Large intestine (tissue), 3 donors: ENCODE results near the gene RABL2A. TPM values are rescaled to one million over a fixed set of nuclear protein-coding genes. Genes with fewer than 3 reads are reported as not detected.
"Not testable (repeated sequence)": the region's sequence is repeated elsewhere in the genome, so short reads cannot be mapped to it uniquely, and the experiment has no call there.

Experiments
- DNase-seq, 2 donors: peaks; one replicate each; pipeline versions ENCODE4 v3.0.0 to v3.0.0-alpha.2; 2013
- H3K27ac ChIP-seq: one replicate; pipeline ENCODE4 v1.5.1; 2013; ENCODE audit warnings: low read length
- H3K27me3 ChIP-seq: 2 replicates; pipeline ENCODE4 v1.6.1; 2013; ENCODE audit warnings: low read length; ENCODE audit not compliant: control insufficient read depth, insufficient read depth
- H3K36me3 ChIP-seq: 2 replicates; pipeline ENCODE4 v1.6.1; 2013; ENCODE audit warnings: low read length; ENCODE audit not compliant: control insufficient read depth, insufficient read depth
- H3K4me1 ChIP-seq: one replicate; pipeline ENCODE4 v1.6.1; 2013; ENCODE audit warnings: low read length; ENCODE audit not compliant: control insufficient read depth, insufficient read depth
- H3K4me3 ChIP-seq: one replicate; pipeline ENCODE4 v1.5.1; 2013; ENCODE audit warnings: low read length
- H3K9me3 ChIP-seq: one replicate; pipeline ENCODE4 v1.6.1; 2013; ENCODE audit warnings: mild to moderate bottlenecking, low read depth, low read length, moderate library complexity; ENCODE audit not compliant: control insufficient read depth
- WGBS: methylation state at CpG from one replicate; pipeline ENCODE4 v1.1.5; 2013; ENCODE audit warnings: low lambda C conversion rate; ENCODE audit not compliant: insufficient coverage; 5-methylcytosine and 5-hydroxymethylcytosine counted together
- polyA plus RNA-seq: library from polyadenylated mRNA; unstranded; fragments of 120-200 nt; gene quantifications from one replicate; pipeline ENCODE4 v1.2.1, GENCODE V29; 2013

Gene RABL2A
- polyA plus RNA-seq, 1 donor, result 35.8 TPM

- H3K4me3 ChIP-seq, H3K27ac ChIP-seq, H3K36me3 ChIP-seq, H3K27me3 ChIP-seq, DNase-seq, H3K4me1 ChIP-seq, H3K9me3 ChIP-seq: not testable (repeated sequence)
- WGBS, result no CpG with 5 or more reads among the region's 3 CpGs
Observed at GRCh38 chr2:113652599-113652998, 25.5 kb downstream of the RABL2A start.

GRCh38 chr2:113656031-113656624 lies 29.1 kb downstream of the RABL2A start:
- not testable (repeated sequence) for H3K4me1 ChIP-seq, DNase-seq, H3K36me3 ChIP-seq, H3K27ac ChIP-seq, H3K9me3 ChIP-seq, H3K27me3 ChIP-seq, H3K4me3 ChIP-seq
- WGBS, result no CpG with 5 or more reads among the region's 27 CpGs

GRCh38 chr2:113657735-113658134 lies 30.7 kb downstream of the RABL2A start:
- H3K27me3 ChIP-seq, H3K36me3 ChIP-seq, H3K4me1 ChIP-seq, H3K27ac ChIP-seq, H3K9me3 ChIP-seq, DNase-seq, H3K4me3 ChIP-seq: not testable (repeated sequence)
- no CpG with 5 or more reads among the region's 17 CpGs for WGBS

DNA sequence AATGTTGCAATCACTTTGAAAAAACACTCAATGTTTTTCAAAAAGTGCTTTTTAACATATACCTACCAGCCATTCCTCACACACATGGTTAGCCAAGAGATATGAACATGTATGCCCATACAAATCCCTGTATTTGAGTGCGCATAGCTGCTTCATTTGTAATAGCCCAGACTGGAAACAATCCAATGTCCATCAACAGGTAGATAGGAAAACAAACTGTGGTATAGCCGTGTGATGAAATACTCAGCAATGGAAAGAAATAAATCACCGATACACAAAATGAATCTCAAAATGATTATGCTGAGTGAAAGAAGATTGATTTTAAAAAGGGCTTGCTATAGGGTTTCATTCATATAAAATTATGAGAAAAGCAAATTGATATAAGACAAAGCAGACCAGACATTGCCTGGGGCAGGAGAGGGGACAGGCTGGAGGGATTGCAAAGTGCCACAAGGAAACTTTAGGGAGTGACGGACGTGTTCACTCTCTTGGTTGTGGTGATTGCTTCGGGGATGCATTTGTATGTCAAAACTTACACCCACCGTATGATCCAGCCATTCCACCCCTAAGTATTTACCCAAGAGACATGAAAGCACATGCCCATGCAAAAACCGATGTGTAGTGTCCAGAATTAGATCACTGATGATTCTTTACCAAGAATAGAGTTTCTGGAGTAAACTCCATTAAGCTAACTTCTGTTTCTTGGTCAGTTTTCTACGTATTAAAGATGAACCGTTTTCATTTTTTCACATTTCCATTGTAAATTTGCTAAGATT lies 36.4 kb downstream of the RABL2A start:
- not testable (repeated sequence) for H3K36me3 ChIP-seq, H3K4me1 ChIP-seq, H3K27ac ChIP-seq, H3K4me3 ChIP-seq, H3K9me3 ChIP-seq, H3K27me3 ChIP-seq, DNase-seq
- WGBS, result no CpG with 5 or more reads among the region's 10 CpGs

GRCh38 chr2:113664761-113665533 lies 37.9 kb downstream of the RABL2A start:
- H3K9me3 ChIP-seq, H3K27me3 ChIP-seq, H3K27ac ChIP-seq, H3K4me1 ChIP-seq, H3K36me3 ChIP-seq, DNase-seq, H3K4me3 ChIP-seq: not testable (repeated sequence)
- WGBS, result no CpG with 5 or more reads among the region's 6 CpGs

- not testable (repeated sequence) for H3K4me1 ChIP-seq, H3K36me3 ChIP-seq, H3K4me3 ChIP-seq, H3K9me3 ChIP-seq, H3K27me3 ChIP-seq, DNase-seq, H3K27ac ChIP-seq
- WGBS, result no CpG with 5 or more reads among the region's 21 CpGs
Observed at GRCh38 chr2:113669013-113669412, 41.9 kb downstream of the RABL2A start.

- Histone ChIP-seq H3K27me3 (no peaks in the 10 kb centered on the region), H3K4me3 (no peak overlapping the region), H3K27ac (no peak overlapping the region), H3K36me3 (no peaks in the 10 kb centered on the region), H3K4me1 (no peaks in the 10 kb centered on the region), H3K9me3 (no peaks in the 10 kb centered on the region)
- DNase-seq, result no peak
- WGBS, result no CpG with 5 or more reads among the region's 7 CpGs
Observed at GRCh38 chr2:113672326-113672932, 45.4 kb downstream of the RABL2A start.

DNA sequence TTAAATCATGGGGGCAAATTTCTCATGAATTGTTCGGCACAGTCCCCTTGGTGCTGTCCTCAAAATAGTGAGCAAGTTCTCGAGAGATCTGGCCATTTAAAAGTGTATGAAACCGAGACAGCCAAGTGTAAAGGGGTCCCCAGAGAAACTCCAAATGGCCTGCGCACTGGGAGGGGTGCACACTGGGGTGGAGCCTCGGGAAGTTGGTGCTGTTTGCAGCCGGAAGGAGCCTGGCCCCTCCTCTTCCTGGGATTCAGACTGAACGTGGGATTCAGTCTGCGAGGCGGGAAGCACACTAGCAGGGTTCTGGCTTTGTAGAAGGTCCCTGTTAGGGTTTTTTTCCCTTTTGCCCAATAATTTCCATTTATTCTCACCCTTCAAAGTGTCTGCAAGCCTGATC lies 48.8 kb downstream of the RABL2A start:
- no CpG with 5 or more reads among the region's 9 CpGs for WGBS
- no peak overlapping the region for H3K4me3 ChIP-seq

GRCh38 chr2:113676623-113677266 lies 49.7 kb downstream of the RABL2A start:
- no peaks in the 10 kb centered on the region for H3K9me3 ChIP-seq
- no peaks in the 10 kb centered on the region for H3K4me1 ChIP-seq
- no peak for DNase-seq
- WGBS, result no CpG with 5 or more reads among the region's 4 CpGs
- no peak overlapping the region for H3K4me3 ChIP-seq
- H3K27ac ChIP-seq, result no peak overlapping the region
- no peaks in the 10 kb centered on the region for H3K36me3 ChIP-seq
- H3K27me3 ChIP-seq, result no peaks in the 10 kb centered on the region

More for the DNA sequence above, 48.8 kb downstream of the RABL2A start:
- no peaks in the 10 kb centered on the region for H3K4me1 ChIP-seq
- DNase-seq, result no peak
- H3K27me3 ChIP-seq, result no peaks in the 10 kb centered on the region
- H3K36me3 ChIP-seq, result no peaks in the 10 kb centered on the region
- H3K9me3 ChIP-seq, result no peaks in the 10 kb centered on the region
- H3K27ac ChIP-seq, result no peak overlapping the region

GRCh38 chr2:113677330-113677729 lies 50.3 kb downstream of the RABL2A start:
- no peaks in the 10 kb centered on the region for H3K36me3 ChIP-seq
- 80% methylated on average over 1 of the region's 2 CpGs for WGBS

More at GRCh38 chr2:113677330-113677729, 50.3 kb downstream of the RABL2A start:
- no peak overlapping the region for H3K4me3 ChIP-seq
- no peak for DNase-seq
- H3K4me1 ChIP-seq, result no peaks in the 10 kb centered on the region
- no peaks in the 10 kb centered on the region for H3K27me3 ChIP-seq
- H3K9me3 ChIP-seq, result no peaks in the 10 kb centered on the region
- no peak overlapping the region for H3K27ac ChIP-seq
